HEK293T (cell line): ENCODE results near the gene STXBP3.

ENCODE experiments used
- ELF4 ChIP-seq: fragments of 450-650 bp; IDR thresholded peaks from 2 replicates; pipeline ENCODE4 v1.6.1; 2017; ENCODE audit warnings: antibody characterized with exemption
- FOXA1 ChIP-seq: fragments of 450-650 bp; IDR thresholded peaks from 2 replicates; pipeline ENCODE4 v1.6.1; 2016; ENCODE audit warnings: mild to moderate bottlenecking
- FOXK2 ChIP-seq: fragments of 450-650 bp; IDR thresholded peaks from 2 replicates; pipeline ENCODE4 v1.6.1; 2016; ENCODE audit warnings: mild to moderate bottlenecking
- FOXM1 ChIP-seq: fragments of 450-650 bp; IDR thresholded peaks from 2 replicates; pipeline ENCODE4 v1.6.1; 2017; ENCODE audit warnings: mild to moderate bottlenecking, borderline replicate concordance
- L3MBTL2 ChIP-seq: fragments of 450-650 bp; conservative IDR thresholded peaks from 2 replicates; pipeline ENCODE4 v1.6.1; 2016; ENCODE audit warnings: mild to moderate bottlenecking
- SP1 ChIP-seq: fragments of 450-650 bp; IDR thresholded peaks from 2 replicates; pipeline ENCODE4 v1.6.1; 2017
- TARDBP ChIP-seq: fragments of 450-650 bp; IDR thresholded peaks from 2 replicates; pipeline ENCODE4 v1.6.1; 2016
- ZNF384 ChIP-seq: fragments of 450-650 bp; IDR thresholded peaks from 2 replicates; pipeline ENCODE4 v1.6.1; 2016

DNA sequence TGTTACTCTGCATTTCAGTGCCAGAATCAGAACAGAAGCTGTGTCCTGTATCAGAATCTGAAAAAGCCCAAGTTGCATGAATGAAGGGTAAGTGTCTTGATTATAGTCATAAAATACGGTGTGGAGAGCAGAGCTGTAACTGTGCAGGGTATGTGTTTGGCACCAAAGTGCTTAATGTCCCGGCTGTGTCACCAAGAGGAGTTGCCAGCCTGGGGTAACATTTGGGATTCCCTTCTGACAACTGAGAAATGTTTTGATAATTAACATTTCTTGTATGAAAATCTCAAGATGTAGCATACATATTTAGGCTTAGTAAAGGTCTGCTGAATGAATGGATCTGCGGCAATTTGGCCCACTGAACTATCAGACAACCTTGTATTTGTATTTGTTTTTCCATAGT lies 77.2 kb downstream of the STXBP3 start:
- TF ChIP-seq SP1 (no peak), FOXA1 (no peak), FOXM1 (no peak), ZNF384 (no peak), ELF4 (no peak), TARDBP (no peak), FOXK2 (no peak), L3MBTL2 (no peak)
